ENCODE results near the gene ZFYVE21.

Gene ZFYVE21

DNA sequence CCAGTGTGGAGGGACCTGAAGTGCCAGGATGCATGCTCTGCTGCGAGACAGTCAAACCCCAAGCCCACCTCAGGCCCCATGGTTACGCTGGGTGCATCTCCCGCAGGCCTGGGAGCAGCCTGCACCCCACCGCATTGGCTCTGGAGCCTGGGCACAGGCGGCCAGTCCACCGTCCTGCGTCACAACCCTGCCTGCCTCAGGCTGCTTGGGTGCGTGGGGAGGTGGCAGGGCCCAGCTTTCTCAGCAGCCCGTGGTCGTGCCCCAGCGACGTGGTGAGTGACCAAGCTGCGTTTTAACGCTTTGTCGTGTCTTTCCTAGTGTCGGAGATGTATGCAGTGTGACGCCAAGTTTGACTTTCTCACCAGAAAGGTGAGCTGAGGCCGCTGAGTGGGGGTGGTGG lies 10.9 kb downstream of the ZFYVE21 start:
- DNase-seq: no peak

- DNase-seq: no peak
Observed at GRCh38 chr14:103727313-103727980, 11.8 kb downstream of the ZFYVE21 start.

- no peak for DNase-seq
Observed at GRCh38 chr14:103728141-103728540, 12.5 kb downstream of the ZFYVE21 start.

DNA sequence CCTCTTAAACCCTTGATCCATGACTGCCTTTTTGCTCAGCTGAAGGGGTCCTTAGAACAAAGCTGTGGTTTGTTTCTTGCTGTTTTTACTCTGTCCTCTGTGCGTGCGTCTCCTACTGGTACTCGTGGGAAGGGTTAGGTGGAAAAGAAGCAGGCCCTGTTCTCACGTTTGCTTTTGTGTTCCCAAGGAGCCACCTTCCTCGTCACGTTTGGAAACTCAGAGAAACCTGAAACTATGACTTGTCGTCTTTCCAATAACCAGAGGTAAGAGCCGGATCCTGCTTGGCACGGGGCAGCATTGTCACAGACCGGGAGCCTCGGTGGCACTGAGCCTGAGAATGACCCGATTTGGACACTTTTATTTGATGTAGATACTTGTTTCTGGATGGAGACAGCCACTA lies 13.1 kb downstream of the ZFYVE21 start:
- DNase-seq: no peak

- no peak for DNase-seq
Observed at GRCh38 chr14:103729496-103730448, 14.2 kb downstream of the ZFYVE21 start.

- no peak for DNase-seq
Observed at GRCh38 chr14:103730490-103731035, 15.0 kb downstream of the ZFYVE21 start.

- no peak for DNase-seq
Observed at GRCh38 chr14:103731481-103731880, 15.9 kb downstream of the ZFYVE21 start.

- DNase-seq: no peak
Observed at GRCh38 chr14:103731916-103732867, 16.6 kb downstream of the ZFYVE21 start.

DNA sequence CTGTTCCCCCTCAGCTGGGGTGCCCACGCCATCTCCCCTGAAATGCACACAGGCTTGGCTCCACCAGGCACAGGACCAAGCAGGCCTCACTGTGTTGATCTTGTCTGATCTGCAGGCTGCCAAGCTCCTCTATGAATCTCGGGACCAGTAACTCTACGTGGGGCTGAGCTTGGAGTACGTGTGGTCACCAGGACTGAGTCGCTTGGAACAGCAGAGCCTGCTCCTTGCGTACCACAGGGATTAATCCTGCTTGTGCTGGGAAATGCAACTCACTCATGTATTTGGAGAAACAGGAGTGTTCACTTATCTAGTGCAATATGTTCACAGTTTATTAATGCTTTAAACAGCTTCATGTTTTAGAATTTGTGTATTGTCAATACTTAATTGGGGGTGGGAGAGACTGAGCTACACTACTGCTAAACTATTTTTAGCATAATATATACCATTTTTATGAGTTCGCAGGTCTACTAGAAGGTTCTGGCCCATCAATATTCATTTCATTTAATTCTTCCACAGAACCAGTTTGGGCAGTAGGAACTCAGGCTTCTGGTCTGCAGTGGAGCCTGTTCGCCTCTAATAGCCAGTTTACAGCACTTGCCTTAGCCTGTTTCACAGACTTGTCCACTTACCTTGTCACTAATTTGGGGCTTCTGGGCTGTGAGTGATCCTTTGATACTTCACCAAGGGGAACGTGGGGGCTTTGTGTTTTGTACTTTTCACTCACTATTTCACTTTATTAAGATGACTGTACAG lies 17.4 kb downstream of the ZFYVE21 start:
- DNase-seq: no peak

DNA sequence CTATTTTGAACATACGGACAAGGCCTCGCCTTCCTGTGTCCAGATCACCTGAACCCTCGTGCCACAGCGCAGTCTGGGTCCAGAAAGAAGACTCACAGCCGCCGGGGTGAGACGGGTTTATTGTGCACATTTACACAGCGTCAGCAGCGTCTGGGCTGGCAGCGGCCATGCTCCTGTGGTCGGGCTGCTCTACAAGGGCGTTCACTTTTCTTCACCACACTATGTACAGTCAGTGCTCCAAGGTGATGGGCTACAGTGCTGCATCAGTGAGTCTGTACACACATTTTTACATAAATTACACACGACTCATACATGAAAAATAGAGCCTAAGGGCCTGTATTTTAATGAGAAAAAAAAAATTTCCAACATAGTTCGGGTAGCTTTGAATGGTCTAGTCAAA lies 18.0 kb downstream of the ZFYVE21 start:
- no peak for DNase-seq

DNA sequence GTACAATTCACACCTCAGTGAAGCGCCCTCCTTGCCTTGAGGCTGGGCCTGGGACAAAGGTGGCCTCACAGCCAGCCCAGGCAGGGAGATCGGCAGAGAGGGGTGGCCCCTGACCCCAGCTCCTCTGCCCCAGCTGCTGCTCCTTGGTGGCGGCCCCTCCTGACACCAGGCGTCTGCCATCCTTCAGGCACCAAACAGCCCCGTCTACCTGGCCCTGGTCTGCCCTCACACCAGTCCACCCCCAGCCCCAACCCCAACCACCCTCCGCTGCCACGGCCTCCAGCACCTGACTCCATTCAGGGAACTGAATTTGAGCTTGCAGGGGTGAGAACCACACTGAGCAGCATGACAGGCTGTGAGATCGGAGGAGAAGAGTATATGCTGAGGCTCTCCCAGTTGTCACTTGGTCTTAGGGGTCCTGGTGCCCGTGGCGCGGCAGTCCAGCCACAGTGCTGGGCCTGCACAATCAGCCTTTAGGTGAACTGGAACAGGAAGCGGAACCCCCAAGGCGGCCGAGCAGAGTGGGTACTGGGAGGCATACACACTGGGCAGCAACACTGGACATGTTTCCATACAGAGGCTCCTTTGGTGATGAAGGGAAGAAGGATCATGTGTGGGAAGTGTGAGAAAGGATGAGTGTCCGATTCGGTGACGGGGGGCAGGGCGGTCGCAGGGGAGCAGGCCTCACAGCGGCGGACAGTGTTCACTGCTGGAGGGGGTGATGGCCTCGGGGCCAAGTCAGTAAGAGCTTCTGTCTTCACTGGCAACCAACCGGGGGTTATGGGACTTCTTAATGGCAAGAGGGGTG lies 18.7 kb downstream of the ZFYVE21 start:
- DNase-seq: no peak

- DNase-seq: no peak
Observed at GRCh38 chr14:103735022-103735421, 19.4 kb downstream of the ZFYVE21 start.

- no peak for DNase-seq
Observed at GRCh38 chr14:103735439-103735814, 19.8 kb downstream of the ZFYVE21 start.

- no peak for DNase-seq
Observed at GRCh38 chr14:103735815-103736545, 20.4 kb downstream of the ZFYVE21 start.

- DNase-seq: no peak
Observed at GRCh38 chr14:103736546-103737431, 21.2 kb downstream of the ZFYVE21 start.

DNA sequence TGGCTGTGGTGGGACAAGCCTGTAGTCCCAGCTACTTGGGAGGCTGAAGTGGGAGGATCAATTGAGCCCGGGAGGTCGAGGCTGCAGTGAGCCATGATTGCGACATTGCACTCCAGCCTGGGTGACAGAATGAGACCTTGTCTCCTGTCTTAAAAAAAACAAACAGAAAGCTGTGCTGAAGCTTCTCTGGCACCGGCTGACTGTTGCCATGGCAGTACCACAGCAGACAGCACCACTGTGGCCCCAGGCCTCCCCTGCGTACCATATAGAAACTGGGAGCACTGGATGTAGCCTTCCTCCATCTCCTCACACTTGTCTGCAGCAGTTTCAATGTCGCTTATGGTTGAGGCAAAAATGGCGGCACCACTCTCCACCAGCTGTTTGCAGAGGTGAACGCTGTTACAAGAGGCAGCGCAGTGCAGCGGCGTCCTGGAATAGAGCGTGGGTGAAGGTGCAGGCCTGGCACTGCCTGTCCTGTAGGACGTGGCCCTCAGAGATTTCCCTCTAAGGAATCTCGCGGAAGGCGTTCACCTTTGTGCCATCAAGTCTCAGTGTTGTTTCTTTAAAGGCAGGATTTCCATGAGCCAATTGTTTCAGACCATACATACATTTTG lies 21.9 kb downstream of the ZFYVE21 start:
- DNase-seq: no peak

DNA sequence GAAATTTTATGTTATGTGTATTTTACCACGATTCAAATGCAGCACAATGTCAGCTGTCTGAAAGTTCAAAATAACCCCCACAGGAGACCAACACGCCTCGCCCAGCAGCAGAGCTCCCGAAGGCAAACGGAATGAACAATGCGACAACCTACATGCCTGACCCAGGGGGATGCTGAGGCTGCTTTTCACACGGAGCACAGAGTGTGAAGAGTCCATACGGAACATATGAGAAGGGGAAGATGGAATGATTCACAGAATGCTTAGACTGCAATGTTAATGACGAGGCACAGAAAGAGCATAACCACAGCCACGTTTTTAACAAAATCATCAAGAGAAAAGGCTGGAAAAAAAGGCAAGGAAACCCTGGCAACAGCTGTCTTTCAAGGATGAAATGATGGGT lies 22.6 kb downstream of the ZFYVE21 start:
- DNase-seq: no peak

GRCh38 chr14:103738701-103739451 lies 23.3 kb downstream of the ZFYVE21 start:
- DNase-seq: no peak

All from CD4-positive, alpha-beta T cell treated with Interleukin-10 for 1 hour (primary cell).